SK-N-MC (cell line): Measurements from ENCODE around the gene ZNF146.
"Not testable (repeated sequence)": the region's sequence is repeated elsewhere in the genome, so short reads cannot be mapped to it uniquely, and the experiment has no call there.

Experiments used
- DNase-seq: peaks from one replicate; pipeline ENCODE4 v3.0.0-alpha.2; 2011; ENCODE audit warnings: low read depth, low spot score
- H3K27ac ChIP-seq: fragments of 200-600 bp; sonication (generic); 2 replicates; pipeline ENCODE4 v1.5.1; 2016; ENCODE audit warnings: mixed run types
- H3K36me3 ChIP-seq: fragments of 200-600 bp; sonication (generic); 2 replicates; pipeline ENCODE4 v1.6.1; 2017; ENCODE audit warnings: antibody characterized with exemption, low read length, mixed read lengths; ENCODE audit not compliant: insufficient read depth
- H3K4me3 ChIP-seq: fragments of 200-600 bp; sonication (generic); 2 replicates; pipeline ENCODE4 v1.5.1; 2016
- H3K9ac ChIP-seq: fragments of 200-600 bp; sonication (generic); 2 replicates; pipeline ENCODE4 v1.8.0; 2017; ENCODE audit warnings: mixed run types, mixed read lengths; ENCODE audit not compliant: insufficient read length
- H3K9me3 ChIP-seq: fragments of 200-600 bp; sonication (generic); 2 replicates; pipeline ENCODE4 v1.6.1; 2017; ENCODE audit warnings: low read depth, mild to moderate bottlenecking, antibody characterized with exemption, low read length, moderate library complexity, mixed read lengths
- EZH2 ChIP-seq: fragments of 200-600 bp; sonication (generic); IDR thresholded peaks from one replicate; pipeline ENCODE4 v1.6.1; 2017; ENCODE audit warnings: antibody characterized with exemption
- FOXP2 ChIP-seq: optimal IDR thresholded peaks from 2 replicates; pipeline ENCODE3; 2011; ENCODE audit warnings: mild to moderate bottlenecking, moderate library complexity; ENCODE audit not compliant: insufficient read depth; ENCODE audit errors: extremely low read length, control extremely low read depth
- POLR2AphosphoS5 ChIP-seq: IDR thresholded peaks from 2 replicates; pipeline ENCODE4 v1.6.1; 2012; ENCODE audit warnings: mild to moderate bottlenecking, low read depth, low read length, borderline replicate concordance

The ZNF146 gene

GRCh38 chr19:36265064-36265463 is 50.2 kb downstream of the ZNF146 start:
- no peak overlapping the region for H3K27ac ChIP-seq
- no peaks in the 10 kb centered on the region for H3K36me3 ChIP-seq
- DNase-seq: no peak
- TF ChIP-seq POLR2AphosphoS5 (no peak), EZH2 (no peak), FOXP2 (no peak)
- no peak overlapping the region for H3K9ac ChIP-seq
- H3K9me3 ChIP-seq: no peaks in the 10 kb centered on the region
- no peak overlapping the region for H3K4me3 ChIP-seq

- no peak for DNase-seq
- Histone ChIP-seq H3K27ac (no peak overlapping the region), H3K36me3 (no peaks in the 10 kb centered on the region), H3K9me3 (no peaks in the 10 kb centered on the region), H3K9ac (no peak overlapping the region), H3K4me3 (no peak overlapping the region)
- TF ChIP-seq POLR2AphosphoS5: no peak
- TF ChIP-seq EZH2: no peak
- no peak for TF ChIP-seq FOXP2
Measured at GRCh38 chr19:36265856-36266374, 51.0 kb downstream of the ZNF146 start.

- DNase-seq: no peak
- Histone ChIP-seq H3K9ac (no peak overlapping the region), H3K27ac (no peak overlapping the region), H3K4me3 (no peak overlapping the region), H3K9me3 (no peaks in the 10 kb centered on the region), H3K36me3 (no peaks in the 10 kb centered on the region)
- TF ChIP-seq FOXP2: no peak
- no peak for TF ChIP-seq EZH2
- no peak for TF ChIP-seq POLR2AphosphoS5
Measured at GRCh38 chr19:36266375-36266961, 51.6 kb downstream of the ZNF146 start.

- H3K9me3 ChIP-seq: no peaks in the 10 kb centered on the region
- H3K36me3 ChIP-seq: no peaks in the 10 kb centered on the region
- no peak overlapping the region for H3K27ac ChIP-seq
- no peak overlapping the region for H3K4me3 ChIP-seq
- no peak for TF ChIP-seq EZH2
- TF ChIP-seq POLR2AphosphoS5: no peak
- DNase-seq: no peak
- H3K9ac ChIP-seq: no peak overlapping the region
Measured at GRCh38 chr19:36267061-36267845, 52.3 kb downstream of the ZNF146 start.

GRCh38 chr19:36268081-36268480 is 53.2 kb downstream of the ZNF146 start:
- DNase-seq, H3K9ac ChIP-seq, H3K9me3 ChIP-seq, H3K36me3 ChIP-seq, H3K4me3 ChIP-seq, H3K27ac ChIP-seq: not testable (repeated sequence)

- H3K27ac ChIP-seq, DNase-seq, H3K9ac ChIP-seq, H3K4me3 ChIP-seq, H3K9me3 ChIP-seq, H3K36me3 ChIP-seq: not testable (repeated sequence)
Measured at GRCh38 chr19:36268591-36268990, 53.7 kb downstream of the ZNF146 start.

- DNase-seq, H3K27ac ChIP-seq, H3K4me3 ChIP-seq, H3K9me3 ChIP-seq, H3K36me3 ChIP-seq, H3K9ac ChIP-seq: not testable (repeated sequence)
Measured at GRCh38 chr19:36269295-36269694, 54.4 kb downstream of the ZNF146 start.
